ENCODE results near the gene ORM1.

Gene ORM1

DNA sequence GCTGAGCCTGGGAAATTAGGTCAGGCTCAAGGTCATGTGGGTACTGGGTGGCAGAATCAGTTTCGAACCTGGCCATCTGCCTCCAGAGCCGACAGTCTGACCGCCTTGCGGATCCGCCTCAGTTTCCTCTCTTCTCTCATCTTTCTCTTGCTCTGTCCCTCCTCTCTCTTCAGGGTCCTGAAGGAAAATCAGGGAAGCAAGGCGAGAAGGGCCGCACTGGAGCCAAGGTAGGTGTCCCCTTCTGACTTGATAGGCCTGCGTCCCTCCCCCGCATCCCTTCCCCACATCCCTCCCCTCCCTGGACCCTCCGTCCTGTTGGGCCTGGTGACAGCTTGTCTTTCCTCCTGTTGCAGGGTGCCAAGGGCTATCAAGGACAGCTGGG, 40.8 kb upstream of the ORM1 start:
- Histone ChIP-seq H3K4me3 (ENCODE audit: low read depth in 1 of 2, low read length in 2 of 2) (no peak overlapping the region), H3K4me1 (ENCODE audit: insufficient read depth, low read length) (no peaks in the 10 kb centered on the region), H3K9ac (ENCODE audit: low read length) (no peak overlapping the region), H3K27ac (ENCODE audit: low read depth, low read length) (no peak overlapping the region), H3K9me3 (ENCODE audit: low read length) (no peaks in the 10 kb centered on the region), H3K27me3 (ENCODE audit: control insufficient read depth in 1 of 2, insufficient read depth in 2 of 2, low read length in 2 of 2) (no peaks in the 10 kb centered on the region), H3K36me3 (ENCODE audit: insufficient read depth, low read length) (no peaks in the 10 kb centered on the region)

GRCh38 chr9:114282507-114282906, 40.4 kb upstream of the ORM1 start:
- no peak overlapping the region for H3K4me3 ChIP-seq (ENCODE audit: low read depth in 1 of 2, low read length in 2 of 2)
- no peaks in the 10 kb centered on the region for H3K9me3 ChIP-seq (ENCODE audit: low read length)
- no peaks in the 10 kb centered on the region for H3K36me3 ChIP-seq (ENCODE audit: insufficient read depth, low read length)
- H3K9ac ChIP-seq (ENCODE audit: low read length): no peak overlapping the region
- no peaks in the 10 kb centered on the region for H3K4me1 ChIP-seq (ENCODE audit: insufficient read depth, low read length)
- no peaks in the 10 kb centered on the region for H3K27me3 ChIP-seq (ENCODE audit: control insufficient read depth in 1 of 2, insufficient read depth in 2 of 2, low read length in 2 of 2)
- no peak overlapping the region for H3K27ac ChIP-seq (ENCODE audit: low read depth, low read length)

DNA sequence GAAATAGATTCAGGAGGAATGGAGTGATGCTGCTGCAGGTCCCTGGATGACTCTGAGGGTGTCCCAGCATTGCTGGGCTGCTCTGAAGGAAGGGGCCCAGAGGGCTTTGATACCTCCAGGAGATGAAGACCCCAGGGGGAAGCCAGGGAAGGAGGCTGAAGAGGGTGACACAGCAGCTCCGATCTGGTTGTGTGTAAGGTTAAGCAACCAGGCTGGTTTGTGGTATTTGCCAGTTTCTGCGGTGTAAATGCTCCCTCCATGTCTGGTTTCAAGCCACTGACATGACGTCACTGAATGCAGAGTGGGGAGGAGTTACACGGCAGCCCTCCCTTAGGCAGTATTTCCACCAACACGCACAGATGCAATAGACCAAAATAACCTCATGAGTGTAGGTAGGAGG, 40.0 kb upstream of the ORM1 start:
- Histone ChIP-seq H3K4me1 (ENCODE audit: insufficient read depth, low read length) (no peaks in the 10 kb centered on the region), H3K36me3 (ENCODE audit: insufficient read depth, low read length) (no peaks in the 10 kb centered on the region), H3K4me3 (ENCODE audit: low read depth in 1 of 2, low read length in 2 of 2) (no peak overlapping the region), H3K27ac (ENCODE audit: low read depth, low read length) (no peak overlapping the region), H3K27me3 (ENCODE audit: control insufficient read depth in 1 of 2, insufficient read depth in 2 of 2, low read length in 2 of 2) (no peaks in the 10 kb centered on the region), H3K9me3 (ENCODE audit: low read length) (no peaks in the 10 kb centered on the region), H3K9ac (ENCODE audit: low read length) (no peak overlapping the region)

DNA sequence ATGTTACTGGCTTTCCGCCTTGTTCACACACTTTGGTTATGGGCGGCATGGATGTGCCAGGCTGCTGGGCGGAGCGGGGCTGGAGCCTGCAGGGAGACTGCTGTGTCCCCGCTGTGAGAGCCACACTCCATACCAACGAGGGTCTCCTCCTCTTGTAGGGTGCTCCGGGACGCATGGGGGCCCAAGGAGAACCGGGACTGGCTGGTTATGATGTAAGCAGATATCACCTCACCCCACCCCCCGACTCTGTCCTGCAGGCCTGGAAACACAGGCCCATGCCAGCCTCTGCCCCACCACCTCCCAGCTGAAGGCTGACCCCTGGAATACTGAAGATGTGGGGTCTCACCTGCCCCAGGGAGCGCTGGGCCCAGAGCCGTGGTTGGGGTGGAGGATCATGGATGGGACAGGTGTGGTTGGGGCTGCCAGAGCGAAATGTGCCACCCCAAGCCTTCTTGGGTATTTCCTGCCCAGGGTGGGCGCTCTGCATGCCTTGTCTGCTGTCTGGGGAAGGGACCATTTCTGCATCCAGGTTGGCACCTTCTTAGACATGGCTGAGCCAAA, 39.3 kb upstream of the ORM1 start:
- Histone ChIP-seq H3K9me3 (ENCODE audit: low read length) (no peaks in the 10 kb centered on the region), H3K27ac (ENCODE audit: low read depth, low read length) (no peak overlapping the region), H3K27me3 (ENCODE audit: control insufficient read depth in 1 of 2, insufficient read depth in 2 of 2, low read length in 2 of 2) (no peaks in the 10 kb centered on the region), H3K36me3 (ENCODE audit: insufficient read depth, low read length) (no peaks in the 10 kb centered on the region), H3K4me1 (ENCODE audit: insufficient read depth, low read length) (no peaks in the 10 kb centered on the region), H3K9ac (ENCODE audit: low read length) (no peak overlapping the region), H3K4me3 (ENCODE audit: low read depth in 1 of 2, low read length in 2 of 2) (no peak overlapping the region)

DNA sequence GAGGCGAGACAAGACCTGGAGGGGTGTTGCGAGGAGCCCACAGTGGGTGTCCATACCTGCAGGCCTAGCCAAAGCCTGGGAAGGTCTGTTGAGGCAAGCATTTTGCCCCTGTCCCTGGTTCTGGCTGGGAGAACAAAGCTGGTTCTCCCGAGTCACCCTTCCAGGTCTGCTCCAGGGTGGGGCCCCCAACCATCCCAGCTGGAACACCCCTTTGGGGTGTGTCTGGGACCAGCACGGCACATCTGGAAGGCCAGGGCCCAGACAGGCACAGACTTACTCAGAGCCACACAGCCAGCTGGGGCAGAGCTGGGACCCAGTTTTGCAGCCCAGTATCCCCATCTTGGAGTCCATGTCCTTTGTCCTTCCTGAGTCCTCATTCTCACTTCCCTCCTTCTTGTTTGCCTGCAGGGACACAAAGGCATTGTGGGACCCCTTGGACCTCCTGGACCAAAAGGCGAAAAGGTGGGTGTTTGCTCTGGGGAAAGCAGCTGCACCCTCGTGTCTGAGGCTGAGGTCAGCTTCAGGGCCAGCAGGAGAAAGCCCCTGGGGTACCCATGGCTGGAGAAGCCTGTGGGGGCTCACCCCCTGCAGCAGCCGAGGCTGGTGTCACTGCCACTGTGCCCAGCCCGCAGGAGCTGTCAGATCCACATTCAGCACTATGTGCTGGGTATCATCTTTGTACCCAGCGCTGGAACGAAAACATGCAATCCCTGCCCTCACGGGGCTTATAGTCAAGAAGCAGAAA, 38.4 kb upstream of the ORM1 start:
- Histone ChIP-seq H3K9me3 (ENCODE audit: low read length) (no peaks in the 10 kb centered on the region), H3K36me3 (ENCODE audit: insufficient read depth, low read length) (no peaks in the 10 kb centered on the region), H3K4me1 (ENCODE audit: insufficient read depth, low read length) (no peaks in the 10 kb centered on the region), H3K27me3 (ENCODE audit: control insufficient read depth in 1 of 2, insufficient read depth in 2 of 2, low read length in 2 of 2) (no peaks in the 10 kb centered on the region), H3K4me3 (ENCODE audit: low read depth in 1 of 2, low read length in 2 of 2) (no peak overlapping the region), H3K27ac (ENCODE audit: low read depth, low read length) (no peak overlapping the region), H3K9ac (ENCODE audit: low read length) (no peak overlapping the region)

DNA sequence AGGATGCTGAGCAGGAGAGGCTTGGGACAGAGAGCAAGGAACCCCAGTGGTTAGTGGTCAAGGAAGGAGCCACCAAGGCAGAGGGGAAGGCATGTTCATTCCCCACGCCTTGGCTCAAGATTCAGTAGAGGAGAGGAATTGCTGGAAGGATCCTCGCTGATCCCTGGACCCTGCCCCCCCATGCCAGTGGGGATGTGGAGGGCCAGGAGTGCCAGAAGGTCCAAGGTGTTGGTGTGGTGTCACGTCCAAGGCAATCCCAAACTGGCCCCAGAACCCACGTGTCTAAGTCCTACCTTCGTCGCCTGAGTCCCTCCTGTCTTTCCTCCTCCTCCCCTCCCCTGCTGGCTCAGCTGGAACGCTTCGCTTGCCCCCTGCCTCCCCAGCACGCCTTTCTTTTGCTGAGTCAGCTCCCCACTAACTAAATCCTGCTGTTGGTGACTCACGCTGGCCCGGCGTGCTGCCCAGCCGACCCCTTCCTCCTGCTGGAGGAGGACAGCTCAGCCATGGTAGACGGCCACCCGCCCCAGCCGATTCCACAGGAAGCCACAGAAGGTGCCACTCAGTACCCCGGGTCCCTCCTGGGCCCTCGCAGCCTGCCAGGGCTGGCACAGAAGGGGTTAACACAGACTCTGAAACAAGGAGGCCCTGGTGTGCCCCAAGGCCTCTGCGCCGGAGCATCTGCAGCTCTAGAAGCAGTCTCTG, 37.6 kb upstream of the ORM1 start:
- H3K4me1 ChIP-seq (ENCODE audit: insufficient read depth, low read length): no peaks in the 10 kb centered on the region
- no peaks in the 10 kb centered on the region for H3K27me3 ChIP-seq (ENCODE audit: control insufficient read depth in 1 of 2, insufficient read depth in 2 of 2, low read length in 2 of 2)
- H3K36me3 ChIP-seq (ENCODE audit: insufficient read depth, low read length): no peaks in the 10 kb centered on the region
- no peak overlapping the region for H3K4me3 ChIP-seq (ENCODE audit: low read depth in 1 of 2, low read length in 2 of 2)
- no peak overlapping the region for H3K9ac ChIP-seq (ENCODE audit: low read length)
- no peak overlapping the region for H3K27ac ChIP-seq (ENCODE audit: low read depth, low read length)
- no peaks in the 10 kb centered on the region for H3K9me3 ChIP-seq (ENCODE audit: low read length)

- Histone ChIP-seq H3K9ac (ENCODE audit: low read length) (no peak overlapping the region), H3K27me3 (ENCODE audit: control insufficient read depth in 1 of 2, insufficient read depth in 2 of 2, low read length in 2 of 2) (no peaks in the 10 kb centered on the region), H3K4me1 (ENCODE audit: insufficient read depth, low read length) (no peaks in the 10 kb centered on the region), H3K36me3 (ENCODE audit: insufficient read depth, low read length) (no peaks in the 10 kb centered on the region), H3K9me3 (ENCODE audit: low read length) (no peaks in the 10 kb centered on the region), H3K4me3 (ENCODE audit: low read depth in 1 of 2, low read length in 2 of 2) (no peak overlapping the region), H3K27ac (ENCODE audit: low read depth, low read length) (no peak overlapping the region)
These were observed 36.7 kb upstream of the ORM1 start for GRCh38 chr9:114286146-114286679.

GRCh38 chr9:114287001-114287762, 35.7 kb upstream of the ORM1 start:
- Histone ChIP-seq H3K27ac (ENCODE audit: low read depth, low read length) (no peak overlapping the region), H3K27me3 (ENCODE audit: control insufficient read depth in 1 of 2, insufficient read depth in 2 of 2, low read length in 2 of 2) (no peaks in the 10 kb centered on the region), H3K9me3 (ENCODE audit: low read length) (no peaks in the 10 kb centered on the region), H3K4me1 (ENCODE audit: insufficient read depth, low read length) (no peaks in the 10 kb centered on the region), H3K36me3 (ENCODE audit: insufficient read depth, low read length) (peaks cover 3% of the 10 kb centered on the region), H3K9ac (ENCODE audit: low read length) (no peak overlapping the region), H3K4me3 (ENCODE audit: low read depth in 1 of 2, low read length in 2 of 2) (no peak overlapping the region)

- Histone ChIP-seq H3K4me3 (ENCODE audit: low read depth in 1 of 2, low read length in 2 of 2) (no peak overlapping the region), H3K9ac (ENCODE audit: low read length) (no peak overlapping the region), H3K36me3 (ENCODE audit: insufficient read depth, low read length) (peaks cover 5% of the 10 kb centered on the region), H3K4me1 (ENCODE audit: insufficient read depth, low read length) (no peaks in the 10 kb centered on the region), H3K9me3 (ENCODE audit: low read length) (no peaks in the 10 kb centered on the region), H3K27ac (ENCODE audit: low read depth, low read length) (no peak overlapping the region), H3K27me3 (ENCODE audit: control insufficient read depth in 1 of 2, insufficient read depth in 2 of 2, low read length in 2 of 2) (no peaks in the 10 kb centered on the region)
These were observed 35.1 kb upstream of the ORM1 start for GRCh38 chr9:114287763-114288192.

DNA sequence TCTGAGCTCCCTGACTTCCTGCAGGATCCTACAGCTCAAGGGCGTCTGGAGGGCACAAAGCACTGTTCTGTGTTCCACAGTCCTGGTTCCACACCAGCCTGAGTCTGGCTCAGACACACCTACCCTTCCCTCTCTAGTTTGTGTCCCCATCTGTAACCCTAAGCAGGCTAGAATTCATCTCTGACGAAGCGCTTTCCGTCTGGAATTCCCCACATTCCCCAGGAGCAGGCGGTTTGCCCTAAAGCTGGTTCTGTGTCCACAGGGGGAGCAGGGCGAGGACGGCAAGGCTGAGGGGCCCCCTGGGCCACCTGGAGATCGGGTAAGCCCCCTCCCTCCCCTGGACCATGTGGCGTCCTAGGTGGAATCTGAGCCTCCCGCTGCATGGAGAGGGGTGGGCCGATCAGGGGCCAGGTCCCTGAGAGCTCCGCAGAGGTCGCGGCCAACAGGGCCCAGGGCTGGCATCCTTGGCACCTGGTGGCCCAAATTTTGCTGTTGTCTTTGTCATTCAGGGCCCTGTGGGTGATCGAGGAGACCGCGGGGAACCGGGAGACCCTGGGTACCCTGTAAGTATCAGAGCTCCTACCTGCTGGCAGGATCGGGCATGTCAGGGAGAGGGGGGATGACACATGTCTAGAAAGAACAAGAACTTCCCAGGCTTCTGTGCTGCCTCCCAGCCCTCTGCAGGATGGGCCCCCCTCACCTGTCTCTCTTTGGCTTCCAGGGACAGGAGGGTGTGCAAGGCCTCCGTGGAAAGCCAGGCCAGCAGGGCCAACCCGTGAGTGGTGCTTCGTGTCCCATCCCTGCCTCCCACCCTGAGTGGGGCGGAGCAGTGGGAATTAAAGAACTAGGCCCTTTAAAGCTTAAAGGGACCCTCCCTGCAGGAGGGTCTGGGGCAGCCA, 34.5 kb upstream of the ORM1 start:
- H3K36me3 ChIP-seq (ENCODE audit: insufficient read depth, low read length): peaks cover 5% of the 10 kb centered on the region

More for the DNA sequence above, 34.5 kb upstream of the ORM1 start:
- H3K9ac ChIP-seq (ENCODE audit: low read length): no peak overlapping the region
- H3K27me3 ChIP-seq (ENCODE audit: control insufficient read depth in 1 of 2, insufficient read depth in 2 of 2, low read length in 2 of 2): no peaks in the 10 kb centered on the region
- H3K4me3 ChIP-seq (ENCODE audit: low read depth in 1 of 2, low read length in 2 of 2): no peak overlapping the region
- no peaks in the 10 kb centered on the region for H3K9me3 ChIP-seq (ENCODE audit: low read length)
- no peak overlapping the region for H3K27ac ChIP-seq (ENCODE audit: low read depth, low read length)
- H3K4me1 ChIP-seq (ENCODE audit: insufficient read depth, low read length): no peaks in the 10 kb centered on the region

All from muscle layer of colon (tissue), 2 donors.